HG03108 (cell line): Measurements from ENCODE around the gene NAGPA.

ENCODE experiments used
- ATAC-seq: cut with Tn5 transposase; IDR thresholded peaks from one replicate; pipeline ENCODE4 v1.9.1; 2021; ENCODE audit warnings: moderate library complexity; ENCODE audit not compliant: unreplicated experiment

The NAGPA gene

DNA sequence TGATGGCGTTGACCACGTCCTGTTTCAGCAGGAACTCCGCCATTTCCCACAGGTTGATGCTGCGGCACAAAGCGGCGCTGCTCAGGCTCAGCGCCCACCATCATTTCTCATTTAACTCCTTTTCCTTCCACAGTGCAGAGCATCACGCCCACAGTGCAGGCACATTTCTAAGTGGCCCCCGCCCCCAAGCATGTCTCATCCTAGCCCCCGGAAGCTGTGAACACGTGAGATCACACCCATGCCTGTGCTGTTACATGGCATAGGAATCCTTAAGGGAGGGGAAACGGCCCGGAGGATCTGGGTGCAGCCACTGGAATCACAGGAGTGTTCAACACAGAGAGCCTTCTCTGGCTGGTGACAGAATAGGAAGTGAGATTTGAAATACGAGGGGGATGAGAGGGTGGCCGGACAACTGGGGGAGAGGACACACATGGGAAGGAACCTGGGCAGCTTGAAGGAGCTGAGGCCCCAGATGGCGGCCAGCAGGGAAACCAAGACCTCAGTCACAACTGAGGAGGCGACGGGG lies 4.7 kb downstream of the NAGPA start:
- no peak for ATAC-seq

DNA sequence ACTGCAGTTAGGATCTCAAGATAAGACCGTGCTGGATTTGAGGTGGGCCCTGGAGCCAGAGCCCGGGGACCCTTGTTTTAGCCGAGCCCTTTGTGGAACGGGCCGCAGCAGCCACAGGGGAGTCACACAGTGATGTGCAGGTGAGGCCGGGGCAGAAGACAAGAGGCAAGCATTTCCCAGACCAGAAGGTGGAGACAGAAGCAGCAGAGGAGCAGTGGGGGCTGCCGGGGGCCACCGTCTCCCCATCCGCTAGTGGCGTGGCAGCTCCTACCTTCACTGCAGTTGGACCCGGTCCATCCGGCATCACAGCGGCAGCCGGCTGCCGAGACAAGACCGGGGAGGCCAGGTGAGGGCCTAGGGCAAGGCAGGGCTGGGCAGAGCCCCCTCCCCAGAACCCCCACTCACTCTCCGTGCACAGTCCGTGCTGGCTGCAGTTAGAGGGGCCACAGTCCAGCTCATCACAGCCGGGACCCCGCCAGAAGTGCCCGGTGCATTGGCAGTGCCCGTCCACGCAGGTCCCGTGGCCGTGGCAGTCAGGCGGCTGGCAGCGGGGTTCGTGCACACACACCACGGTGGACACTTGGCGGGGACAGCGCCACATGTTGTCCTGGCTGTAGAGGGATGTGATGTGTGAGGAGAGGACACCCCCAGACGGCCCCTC lies 6.0 kb downstream of the NAGPA start:
- no peak for ATAC-seq

DNA sequence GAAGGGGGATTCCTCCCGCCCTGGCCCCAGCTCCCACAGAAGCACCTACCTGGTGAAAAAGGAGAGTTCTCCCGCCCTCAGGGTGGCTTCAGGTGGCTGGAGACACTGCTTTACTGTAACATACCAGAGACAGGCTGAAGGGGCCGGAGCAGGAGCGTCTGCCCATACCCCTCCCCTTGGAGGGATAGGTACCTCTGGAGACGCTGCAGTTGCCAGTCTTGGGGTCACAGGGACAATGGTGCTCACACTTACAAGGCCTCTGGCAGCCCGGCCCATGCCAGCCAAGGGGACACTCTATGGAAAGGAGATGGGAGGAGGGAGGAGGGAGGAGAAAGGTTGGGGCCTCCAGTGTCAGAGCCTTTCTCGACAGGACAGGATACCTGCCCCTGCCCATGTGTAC lies 6.6 kb downstream of the NAGPA start:
- ATAC-seq = no peak

DNA sequence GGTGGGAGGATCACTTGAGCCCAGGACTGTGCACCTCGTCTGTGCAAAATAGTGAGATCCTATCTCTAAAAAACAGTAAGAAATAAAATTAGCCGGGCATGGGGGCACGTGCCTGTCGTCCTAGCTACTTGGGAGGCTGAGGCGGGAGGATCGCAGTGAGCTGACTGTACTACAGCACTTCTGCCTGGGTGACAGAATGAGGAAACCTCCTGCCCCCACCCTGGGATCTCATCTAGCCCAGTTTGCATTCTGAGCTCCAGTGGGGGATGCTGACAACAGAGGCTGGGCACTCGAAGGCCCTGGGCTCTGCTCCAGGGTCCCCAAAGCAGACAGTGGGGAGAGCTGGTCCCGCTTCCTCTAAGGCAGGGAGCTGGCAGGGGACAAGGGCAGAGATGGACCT lies 7.1 kb downstream of the NAGPA start:
- ATAC-seq = no peak

- ATAC-seq = no peak
These were observed 8.5 kb downstream of the NAGPA start for GRCh38 chr16:5025171-5025632.

GRCh38 chr16:5024632-5025031 lies 9.1 kb downstream of the NAGPA start:
- ATAC-seq = no peak

GRCh38 chr16:5022521-5022920 lies 11.2 kb downstream of the NAGPA start:
- no peak for ATAC-seq

GRCh38 chr16:5020551-5020950 lies 13.2 kb downstream of the NAGPA start:
- no peak for ATAC-seq

DNA sequence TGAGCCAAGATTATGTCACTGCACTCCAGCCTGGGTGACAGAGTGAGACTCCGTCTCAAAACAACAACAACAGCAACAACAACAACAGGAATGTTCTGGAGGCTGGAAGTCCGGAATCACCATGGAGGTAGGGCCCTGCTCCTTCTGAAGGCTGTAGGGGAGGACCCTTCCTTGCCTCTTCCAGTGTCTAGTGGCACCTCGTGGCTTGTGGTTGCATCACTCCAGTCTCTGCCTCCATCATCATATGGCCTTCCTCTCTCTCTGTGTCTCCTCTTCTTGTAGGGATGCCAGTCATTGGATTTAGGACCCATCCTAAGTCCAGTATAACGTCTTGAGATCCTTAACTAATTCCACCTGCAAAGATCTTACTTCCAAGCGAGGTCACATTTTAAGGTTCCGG lies 14.0 kb downstream of the NAGPA start:
- no peak for ATAC-seq

DNA sequence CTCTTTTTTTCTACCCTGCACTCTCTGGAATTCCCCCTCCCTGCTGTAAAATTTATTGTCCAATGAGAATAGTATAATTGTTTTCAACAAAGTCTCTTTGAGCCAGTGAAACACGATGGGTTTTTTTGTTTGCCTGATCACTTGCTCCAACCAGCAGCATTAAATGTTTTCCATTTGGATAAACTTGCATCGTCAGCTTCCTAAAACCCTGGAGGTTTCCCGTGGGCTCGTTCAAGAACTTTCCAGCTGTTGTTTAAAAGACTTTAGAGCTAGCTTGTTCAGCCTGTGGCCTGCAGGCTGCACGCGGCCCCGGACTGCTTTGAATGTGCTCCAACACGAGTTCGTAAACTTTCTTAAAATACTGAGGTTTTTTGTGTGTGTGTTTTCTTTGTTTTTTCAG lies 14.9 kb downstream of the NAGPA start:
- no peak for ATAC-seq

- no peak for ATAC-seq
These were observed 16.1 kb downstream of the NAGPA start for GRCh38 chr16:5017678-5017969.

GRCh38 chr16:5016967-5017677 lies 16.6 kb downstream of the NAGPA start:
- ATAC-seq = no peak

DNA sequence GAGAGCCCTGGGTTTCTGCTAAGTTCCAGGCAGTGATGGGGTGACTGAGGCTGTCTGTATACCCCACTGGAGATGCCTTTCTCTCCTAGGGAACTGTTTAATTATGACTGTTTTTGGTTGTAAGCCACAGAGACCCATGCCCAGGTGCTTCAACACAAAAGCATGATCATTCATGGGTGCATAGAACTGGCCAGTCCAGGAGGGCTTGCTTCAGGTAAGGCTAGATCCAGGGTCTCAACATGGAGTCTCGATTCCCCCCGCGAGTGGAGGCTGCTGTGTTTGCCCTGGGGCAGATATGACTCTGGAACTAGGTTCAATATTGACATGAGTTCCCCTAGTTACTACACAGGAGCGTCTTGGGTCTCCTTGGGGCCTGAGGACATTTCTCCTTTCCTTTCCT lies 17.8 kb downstream of the NAGPA start:
- ATAC-seq = no peak

GRCh38 chr16:5015351-5015750 lies 18.4 kb downstream of the NAGPA start:
- no peak for ATAC-seq

GRCh38 chr16:5012887-5013286 lies 20.8 kb downstream of the NAGPA start:
- ATAC-seq = no peak

DNA sequence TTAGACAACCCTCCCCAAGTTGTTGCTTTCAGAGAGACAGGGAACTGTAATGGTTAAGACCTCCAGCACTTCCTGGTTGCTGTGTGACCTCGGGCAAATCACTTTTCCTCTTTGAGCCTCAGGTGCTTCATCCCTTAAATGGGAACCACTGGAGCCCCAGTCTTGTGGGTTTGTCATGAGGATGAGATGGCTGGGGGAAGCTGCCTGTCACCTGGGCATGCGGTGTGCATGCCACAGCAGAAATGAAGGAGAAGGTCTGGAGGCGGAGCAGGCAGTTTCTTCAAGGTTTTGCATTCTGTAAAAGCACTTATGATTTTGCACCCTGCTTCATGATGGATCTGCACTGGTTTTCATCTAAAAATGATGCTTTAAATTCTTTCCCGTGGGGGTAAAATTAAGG lies 22.1 kb downstream of the NAGPA start:
- ATAC-seq = no peak

GRCh38 chr16:5010576-5011329 lies 23.0 kb downstream of the NAGPA start:
- no peak for ATAC-seq

DNA sequence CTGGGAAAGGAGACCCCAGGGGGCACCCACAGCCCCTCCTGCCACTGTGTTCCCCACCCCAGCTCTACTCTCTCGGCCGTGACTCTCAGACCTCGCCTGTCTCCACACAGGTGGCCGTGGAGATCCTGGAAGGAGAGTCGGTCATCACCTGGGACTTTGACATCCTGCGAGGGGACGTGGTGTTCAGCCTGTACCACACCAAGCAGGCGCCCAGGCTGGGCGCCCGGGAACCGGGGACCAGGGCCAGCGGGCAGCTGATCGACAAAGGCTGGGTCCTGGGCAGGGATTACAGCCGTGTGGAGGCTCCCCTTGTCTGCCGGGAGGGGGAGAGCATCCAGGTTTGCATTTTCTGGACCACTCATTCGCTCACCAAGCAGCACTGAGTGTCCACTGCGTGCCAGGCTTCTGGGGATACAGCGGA lies 25.4 kb downstream of the NAGPA start:
- ATAC-seq = no peak

- ATAC-seq = no peak
These were observed 26.5 kb downstream of the NAGPA start for GRCh38 chr16:5007256-5007655.

- ATAC-seq = no peak
These were observed 27.2 kb downstream of the NAGPA start for GRCh38 chr16:5006348-5007193.

- ATAC-seq = no peak
These were observed 27.8 kb downstream of the NAGPA start for GRCh38 chr16:5005916-5006315.
